CD4-positive, alpha-beta T cell treated with Interleukin-10 for 1 hour (primary cell): ENCODE measurements around the gene DOCK2.
"Not testable (repeated sequence)": the region's sequence is repeated elsewhere in the genome, so short reads cannot be mapped to it uniquely, and the experiment has no call there.

Experiments
- DNase-seq: peaks from one replicate; pipeline ENCODE4 v3.0.0-alpha.2; 2020

DOCK2 gene

DNA sequence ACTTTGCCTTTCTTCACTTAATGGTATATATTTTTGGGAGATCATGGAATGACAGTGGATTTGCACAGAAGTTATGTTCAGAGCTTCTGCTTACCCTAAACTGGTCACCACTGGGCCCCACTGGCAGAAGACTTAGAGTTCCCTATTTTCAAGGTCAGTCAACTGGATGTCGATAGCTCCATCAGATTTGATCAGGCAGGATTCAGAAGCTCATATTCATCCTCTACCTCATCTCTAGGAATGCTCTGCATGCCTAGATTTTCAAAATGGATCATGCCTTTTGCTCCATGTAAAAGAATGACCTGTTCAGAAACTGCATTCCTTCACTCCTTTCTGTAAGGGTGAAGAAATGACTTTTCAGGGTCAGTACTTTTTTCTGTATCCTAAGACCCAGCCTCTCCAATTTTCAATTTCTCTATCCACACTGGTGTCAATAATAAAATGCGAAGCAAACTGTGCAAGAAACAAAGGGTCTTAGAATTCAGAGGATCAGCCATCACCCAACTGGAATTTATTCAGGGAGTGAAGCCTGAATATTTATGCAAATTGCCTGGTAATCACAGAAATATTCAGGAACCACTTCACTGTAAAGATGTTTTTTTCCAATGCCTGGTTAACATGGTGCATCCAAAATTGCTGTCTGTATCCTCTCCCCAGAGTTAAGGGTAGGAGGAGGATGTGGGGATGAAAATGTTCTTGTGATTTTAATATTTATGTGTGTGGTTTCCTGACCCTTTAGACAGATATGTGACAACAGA is 125.4 kb downstream of the DOCK2 start:
- no peak for DNase-seq

DNA sequence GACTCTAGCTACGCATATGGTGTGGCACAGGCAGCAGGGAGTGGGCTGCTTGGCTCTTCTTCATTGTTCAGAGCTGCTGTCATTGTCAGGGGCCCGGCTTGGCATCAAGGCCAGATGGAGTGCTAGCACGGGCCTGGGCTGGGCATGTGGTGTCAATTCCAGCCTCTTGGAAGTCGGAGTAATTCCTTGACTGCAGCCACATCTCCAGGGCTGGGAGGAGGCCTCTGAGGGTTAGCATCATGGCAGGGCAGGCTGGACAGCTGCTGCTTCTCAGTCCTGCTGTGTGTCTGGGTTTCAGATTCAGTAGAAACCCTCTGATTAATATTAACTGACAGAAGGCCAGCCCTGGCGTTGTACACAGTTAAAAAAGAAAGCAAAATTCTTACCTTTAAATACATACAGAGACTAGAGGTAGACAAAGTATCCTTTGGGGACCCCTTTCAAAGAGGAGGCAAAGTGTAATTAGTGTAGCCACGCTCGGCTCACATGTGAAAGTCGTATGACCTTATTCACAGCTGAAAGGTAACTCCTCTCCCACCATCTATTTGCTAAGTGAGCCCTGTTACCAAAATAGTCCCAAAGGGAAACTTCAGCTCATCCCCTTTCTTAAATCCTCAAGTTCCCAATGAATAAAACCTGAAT is 126.4 kb downstream of the DOCK2 start:
- no peak for DNase-seq

DNA sequence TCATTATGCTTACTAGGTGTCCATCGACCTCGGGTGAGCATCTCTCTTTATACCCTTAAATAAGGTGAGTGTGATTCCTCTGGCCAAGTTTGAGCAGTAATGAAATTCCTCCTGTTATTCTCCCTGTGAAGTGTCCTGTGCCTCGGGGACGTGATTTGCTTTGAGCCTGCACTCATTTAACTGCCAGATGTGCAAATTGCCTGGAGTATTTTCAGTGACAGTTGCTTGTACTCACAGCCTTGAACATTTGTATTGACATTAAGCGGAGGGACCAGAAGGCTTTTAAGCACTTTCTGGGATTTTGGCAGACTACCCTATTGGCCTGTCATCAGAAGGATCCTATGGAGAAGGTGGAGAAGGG is 126.9 kb downstream of the DOCK2 start:
- DNase-seq, result no peak

DNA sequence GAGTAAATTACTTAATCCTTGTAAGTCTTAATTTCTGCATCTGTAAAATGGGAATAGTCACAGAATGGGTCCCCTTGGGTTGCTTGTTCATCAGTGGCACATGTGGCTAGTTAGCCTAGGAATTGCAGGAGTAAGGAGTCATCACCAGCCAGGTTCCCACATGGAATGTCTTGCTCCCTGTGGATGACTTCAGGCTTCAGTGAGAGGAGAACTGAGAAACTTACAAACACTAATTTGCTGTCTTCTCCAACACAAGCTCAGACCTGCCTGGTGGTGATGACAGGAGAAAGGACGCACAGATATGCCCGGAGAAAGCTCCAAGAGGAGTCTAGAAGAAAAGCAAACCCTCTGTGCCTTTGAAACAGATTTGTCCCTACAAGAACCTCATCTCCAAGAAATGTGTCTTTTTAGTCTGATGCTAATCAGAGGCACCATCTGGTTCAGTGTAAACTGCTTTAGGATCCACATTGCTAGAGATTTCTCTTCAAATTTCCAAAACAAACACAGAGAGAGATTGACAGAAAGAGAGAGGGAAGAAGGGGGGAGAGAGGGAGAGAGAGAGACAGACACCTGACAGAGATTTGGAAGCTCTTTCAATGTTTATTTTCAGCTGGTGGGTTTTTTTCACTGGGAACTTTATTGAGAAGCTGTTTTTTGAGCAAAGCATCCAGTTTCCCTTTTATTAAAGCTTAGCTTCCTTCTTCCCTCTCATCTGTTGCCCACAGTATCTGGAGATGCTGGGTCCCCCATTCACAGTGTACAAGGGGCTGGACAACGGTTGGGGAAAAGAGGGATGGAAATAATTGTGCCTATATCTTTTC is 128.3 kb downstream of the DOCK2 start:
- no peak for DNase-seq

DNA sequence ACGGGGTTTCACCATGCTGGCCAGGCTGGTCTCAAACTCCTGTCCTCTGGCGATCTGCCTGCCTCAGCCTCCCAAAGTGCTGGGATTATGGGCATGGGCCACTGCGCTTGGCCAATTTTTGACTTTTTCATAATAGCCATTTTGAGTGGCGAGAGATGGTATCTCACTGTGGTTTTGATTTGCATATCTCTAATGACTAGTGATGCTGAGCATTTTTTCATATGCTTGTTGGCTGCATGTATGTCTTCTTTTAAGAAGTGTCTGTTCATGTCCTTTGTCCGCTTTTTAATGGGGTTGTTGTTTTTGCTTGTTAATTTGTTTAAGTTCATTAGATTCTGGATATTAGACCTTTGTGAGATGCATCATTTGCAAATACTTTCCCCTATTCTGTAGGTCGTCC is 129.9 kb downstream of the DOCK2 start:
- not testable (repeated sequence) for DNase-seq

DNA sequence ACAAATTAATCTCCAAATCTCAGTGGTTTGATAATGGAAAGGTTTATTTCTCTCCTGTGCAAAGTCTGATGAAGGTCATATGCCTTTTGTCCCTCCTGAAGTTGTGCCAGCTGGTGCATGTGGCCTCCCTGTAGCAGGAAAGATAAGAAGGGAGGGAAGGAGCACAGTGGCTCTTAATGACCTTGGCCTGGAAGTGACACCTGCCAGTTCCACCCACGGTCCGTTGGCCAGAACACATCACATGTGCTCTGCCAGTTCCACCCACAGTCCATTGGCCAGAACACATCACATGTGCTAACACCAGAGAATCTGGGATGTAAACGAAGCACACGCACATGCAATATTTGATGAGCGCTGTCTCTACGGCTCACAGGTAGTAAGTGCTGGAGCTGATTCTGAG is 130.9 kb downstream of the DOCK2 start:
- no peak for DNase-seq

DNA sequence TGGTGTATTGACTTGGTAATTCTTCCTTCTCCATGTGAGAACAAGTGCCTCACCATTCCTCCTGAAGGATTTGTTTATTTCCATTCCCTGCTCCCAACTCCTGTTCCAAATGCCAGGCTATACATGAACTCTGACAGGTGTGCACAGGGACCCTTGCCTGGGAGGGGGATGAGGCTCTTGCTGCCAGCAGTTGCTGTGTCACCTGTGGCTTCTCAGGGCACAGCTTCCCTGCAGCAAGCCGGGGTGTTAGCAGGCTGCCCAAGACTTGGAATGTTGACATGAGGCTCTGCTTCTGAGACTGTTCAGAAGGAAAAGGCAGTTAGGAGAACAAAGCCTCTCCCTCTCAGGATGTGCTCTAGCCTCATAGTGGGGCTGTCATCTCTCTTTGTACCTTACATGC is 131.3 kb downstream of the DOCK2 start:
- no peak for DNase-seq

DNA sequence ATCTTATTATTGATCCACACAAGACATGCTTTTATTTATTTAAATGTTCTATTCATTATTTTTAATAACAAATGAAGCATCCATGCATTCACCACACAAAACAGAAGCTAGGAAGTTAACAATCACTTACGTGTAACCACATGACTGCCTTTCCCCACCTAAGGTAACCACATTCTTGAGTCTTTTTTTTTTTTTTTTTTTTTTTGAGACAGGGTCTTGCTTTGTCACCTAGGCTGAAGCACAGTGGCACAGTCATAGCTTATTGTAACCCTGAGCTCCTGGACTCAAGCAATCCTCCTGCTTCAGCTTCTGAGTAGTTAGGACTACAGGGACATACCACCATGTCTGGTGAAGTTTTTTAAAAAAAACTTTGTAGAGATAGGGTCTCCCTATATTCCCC is 133.0 kb downstream of the DOCK2 start:
- DNase-seq, result no peak

DNA sequence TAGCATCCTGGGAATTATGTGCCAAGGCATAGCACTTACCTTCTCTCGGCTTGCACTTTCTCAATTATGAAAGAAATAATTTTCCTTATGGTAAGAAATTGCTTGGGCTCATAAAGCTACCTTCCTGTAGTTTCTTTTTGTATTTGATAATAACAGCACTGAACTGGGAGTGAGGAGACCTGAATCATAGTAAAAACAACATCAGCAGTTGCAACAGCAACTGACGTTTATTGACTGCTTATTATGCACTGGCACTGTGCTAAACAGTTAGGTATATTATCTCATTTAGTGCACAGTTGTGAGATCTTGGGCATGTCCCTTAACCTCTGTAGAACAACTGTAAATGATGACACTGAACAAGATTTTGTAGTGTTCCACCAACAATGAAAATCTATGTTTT is 135.2 kb downstream of the DOCK2 start:
- no peak for DNase-seq

DNA sequence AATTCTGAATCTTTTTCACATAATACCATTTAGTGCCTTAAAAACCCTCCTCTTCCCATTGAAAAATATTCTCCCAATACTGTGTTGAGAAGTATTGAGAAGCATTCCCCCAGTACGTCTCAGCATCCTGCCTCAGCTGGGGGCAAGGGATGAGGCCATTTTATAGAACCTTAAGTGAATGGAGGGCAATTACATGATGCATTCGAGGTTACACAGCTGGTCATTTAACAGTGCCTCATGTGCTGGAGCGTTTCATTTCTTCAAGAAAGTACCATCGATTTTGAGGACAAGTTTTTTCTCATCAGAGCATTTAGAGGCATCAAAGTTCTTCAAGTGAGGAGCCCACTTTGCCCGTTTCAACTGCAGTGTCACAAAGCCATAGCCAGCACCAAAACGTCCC is 135.6 kb downstream of the DOCK2 start:
- no peak for DNase-seq

DNA sequence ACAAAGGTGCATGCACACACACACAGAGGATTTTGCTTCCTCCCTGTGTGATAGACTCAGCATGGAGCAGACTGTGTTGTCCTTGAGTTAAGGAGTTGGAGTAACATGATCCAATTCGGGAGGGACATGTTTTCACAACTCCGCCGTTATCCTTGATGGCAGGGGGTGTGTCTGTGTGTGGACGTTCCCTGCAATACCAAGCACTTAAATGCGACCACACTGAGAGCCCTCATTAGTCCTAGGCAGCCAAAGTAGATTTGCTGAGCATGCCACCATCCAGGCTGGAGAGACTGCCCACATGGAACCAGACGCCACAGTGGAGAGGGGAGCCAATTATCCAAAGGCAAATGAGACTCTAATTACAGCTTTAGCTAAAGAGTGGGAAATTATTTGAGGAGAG is 140.1 kb downstream of the DOCK2 start:
- no peak for DNase-seq

DNA sequence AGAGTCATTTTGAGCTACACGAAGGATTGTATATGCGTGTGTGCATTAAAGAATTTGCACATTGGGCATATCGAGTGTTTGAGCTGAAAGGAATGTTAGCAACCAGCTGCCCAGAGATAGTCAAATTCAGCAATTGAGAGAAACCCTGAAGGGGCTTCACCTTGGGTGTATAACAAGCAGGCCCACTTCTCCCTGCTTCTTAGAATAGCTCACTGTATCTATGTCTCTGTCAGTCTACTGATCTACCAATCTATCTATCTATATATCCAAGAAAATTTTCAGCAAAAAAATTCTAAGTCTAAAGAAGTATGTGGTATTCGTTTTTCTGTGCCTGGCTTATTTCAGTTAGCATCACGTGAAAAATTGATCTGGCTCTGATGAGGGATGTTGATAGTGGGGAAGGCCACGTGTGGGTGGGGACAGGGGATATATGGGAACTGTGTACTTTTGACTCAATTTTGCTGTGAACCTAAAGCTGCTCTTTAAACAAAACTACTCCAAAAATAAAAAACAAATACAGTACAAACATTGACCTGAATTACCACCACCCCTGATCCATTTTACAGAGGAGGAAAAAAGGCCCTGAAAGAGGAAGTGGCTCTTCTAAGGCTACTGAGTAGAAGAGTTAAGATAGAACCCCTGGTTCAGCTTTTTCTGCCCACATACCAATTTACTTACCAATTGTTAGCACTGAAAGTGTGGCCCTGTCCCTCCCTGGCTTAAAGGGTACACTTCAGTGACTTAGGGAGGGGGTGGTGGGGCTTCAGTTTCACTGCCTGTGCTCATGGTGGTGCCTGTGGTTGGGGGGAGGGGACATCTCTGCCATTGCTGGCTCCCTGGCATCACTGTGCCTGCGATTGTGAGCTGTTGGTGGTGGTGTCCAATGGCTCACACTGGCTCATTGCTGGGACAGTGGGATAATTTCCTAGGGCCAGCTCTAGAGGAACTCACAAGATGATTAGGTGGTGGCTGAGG is 141.8 kb downstream of the DOCK2 start:
- DNase-seq, result no peak

DNA sequence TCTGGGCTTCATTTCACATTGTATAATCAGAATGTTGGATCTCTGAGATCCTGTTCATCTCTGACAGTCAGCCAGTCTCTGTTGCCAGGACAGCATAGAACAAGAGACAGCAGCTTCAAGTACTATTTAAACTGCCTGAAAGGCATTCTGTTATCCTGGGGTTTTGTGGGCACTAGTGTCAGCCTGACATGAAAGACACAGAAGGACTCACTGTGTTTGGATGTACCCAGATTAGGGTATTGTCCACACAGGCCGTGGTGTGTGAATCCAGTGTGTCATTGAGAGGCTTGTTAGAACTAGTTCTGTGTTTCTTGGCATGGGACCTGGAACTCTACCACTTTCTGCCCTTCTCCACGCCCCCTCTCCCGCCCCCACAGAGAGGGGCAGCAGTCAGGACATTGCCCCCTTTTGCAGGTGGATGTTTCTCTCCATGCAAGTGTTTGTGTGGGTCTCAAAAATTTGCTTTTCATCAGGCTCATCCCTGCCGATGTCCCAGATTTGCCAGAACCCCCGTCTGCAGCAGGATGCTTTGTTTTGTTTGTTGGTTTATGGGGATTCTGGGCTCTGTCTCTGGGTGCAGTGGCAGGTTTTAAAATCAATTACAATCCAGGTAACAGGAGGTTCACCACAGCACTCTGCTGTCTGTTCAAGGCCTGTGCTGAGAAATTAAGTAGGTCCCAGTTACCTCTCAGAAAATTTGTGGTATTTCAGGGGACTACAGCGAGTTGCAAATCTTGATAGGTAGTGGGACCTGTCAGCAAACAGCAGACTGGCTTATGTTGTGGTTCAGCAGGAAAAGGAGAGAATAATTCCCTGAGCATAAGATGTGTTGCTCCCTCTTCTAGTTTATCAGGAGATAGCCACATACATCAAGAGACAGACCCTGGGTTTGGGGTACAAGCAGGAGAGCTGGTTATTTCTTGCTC is 144.6 kb downstream of the DOCK2 start:
- no peak for DNase-seq

DNA sequence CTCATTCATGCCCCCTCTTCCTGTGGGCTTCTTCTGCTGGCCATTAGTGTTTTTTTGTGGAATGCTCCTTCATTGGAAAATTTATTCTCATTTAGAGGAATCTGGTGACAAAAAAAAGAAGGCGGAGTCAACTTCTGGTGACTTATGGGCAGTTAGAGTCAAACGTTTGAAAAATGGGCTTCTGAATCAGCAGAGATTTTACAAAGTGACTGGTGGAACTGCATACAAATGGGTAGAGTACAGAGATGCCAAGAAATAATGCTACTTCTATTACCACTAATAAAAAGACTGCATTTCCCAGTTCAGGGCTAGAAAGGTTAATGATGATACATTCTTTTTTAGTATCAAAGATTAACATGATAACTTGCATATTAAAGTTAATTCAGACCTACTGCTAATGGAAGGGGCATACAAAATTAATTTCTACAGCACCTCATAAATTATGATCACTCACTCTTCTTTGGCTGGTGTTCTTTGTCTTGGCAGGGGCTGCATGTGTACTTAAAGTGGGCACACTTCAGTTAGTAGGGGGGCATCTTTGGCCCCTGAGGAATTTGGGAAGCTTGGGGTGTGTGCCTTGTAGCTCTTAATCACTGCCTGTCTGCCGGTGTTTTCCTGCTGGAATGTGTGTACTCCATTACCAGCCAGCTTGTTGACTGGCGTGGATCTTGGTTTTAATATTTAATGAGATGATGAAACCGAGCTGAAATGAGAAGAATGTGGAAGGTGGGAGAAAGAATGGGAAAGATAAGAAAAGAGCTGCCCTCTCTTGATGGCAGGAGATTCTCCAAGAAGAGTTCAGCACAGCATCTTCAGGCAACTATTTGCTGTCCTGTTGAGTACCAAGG is 148.9 kb downstream of the DOCK2 start:
- no peak for DNase-seq

DNA sequence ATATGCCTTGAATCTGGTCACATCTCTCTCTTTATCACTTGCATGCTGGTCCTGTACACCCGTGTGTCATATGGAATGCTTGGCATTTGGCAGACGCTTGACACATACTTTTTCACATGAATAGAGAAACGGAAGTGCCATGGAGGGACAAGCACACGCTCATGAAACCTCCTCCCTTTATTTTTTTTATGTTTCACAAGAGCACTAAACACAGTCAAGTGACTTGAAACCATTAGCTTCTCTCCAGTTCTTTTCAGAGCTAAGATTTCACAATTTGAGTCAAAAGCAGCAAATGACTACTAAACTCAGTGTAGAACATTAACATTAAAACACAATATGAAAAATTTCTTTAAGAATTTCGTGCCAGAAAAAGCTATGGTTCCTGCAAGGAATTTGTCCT is 151.1 kb downstream of the DOCK2 start:
- DNase-seq, result no peak

DNA sequence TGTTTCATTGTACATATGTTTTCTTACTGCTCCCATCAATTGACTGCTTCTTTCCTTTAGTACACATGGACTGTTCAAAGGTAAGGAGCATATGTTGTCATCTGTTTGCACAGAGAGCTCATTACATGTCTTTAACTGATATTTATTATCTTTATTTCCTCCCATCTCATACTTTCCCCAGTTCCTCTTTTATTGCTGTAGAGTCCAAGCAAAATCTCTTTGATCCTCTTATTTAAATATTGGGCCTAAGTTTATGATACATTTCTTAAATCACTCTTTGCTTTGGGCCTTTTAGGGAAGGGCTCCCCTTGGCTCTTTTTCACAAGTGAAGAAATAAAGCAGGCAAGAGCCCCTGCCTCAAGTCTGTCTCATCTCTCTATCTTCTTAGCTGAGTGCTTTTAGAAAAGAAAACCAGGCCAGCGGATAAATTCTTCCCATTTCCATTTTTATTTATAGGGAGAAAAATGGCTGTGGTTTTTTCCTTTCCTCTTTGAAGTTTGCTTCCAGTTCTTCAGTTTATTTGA is 152.4 kb downstream of the DOCK2 start:
- DNase-seq, result no peak

DNA sequence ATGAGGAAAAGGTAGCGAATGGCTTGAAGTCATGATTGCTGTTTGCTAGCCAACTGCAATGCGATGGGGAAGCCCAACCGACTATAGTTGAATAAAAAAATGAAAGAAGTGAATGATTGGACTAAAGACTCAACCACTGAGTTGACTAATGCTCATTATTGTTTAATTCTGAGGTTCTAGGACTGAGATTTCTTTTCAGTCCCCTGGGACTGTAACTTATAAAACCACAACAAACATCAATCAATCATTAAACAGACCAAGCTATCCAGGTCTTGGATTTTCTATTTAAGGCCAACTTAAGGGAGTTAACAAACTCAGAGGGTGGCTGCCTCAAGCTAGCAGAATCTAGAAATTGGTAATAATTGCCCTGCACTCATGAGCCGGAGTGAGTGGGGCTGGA is 154.2 kb downstream of the DOCK2 start:
- DNase-seq, result no peak

DNA sequence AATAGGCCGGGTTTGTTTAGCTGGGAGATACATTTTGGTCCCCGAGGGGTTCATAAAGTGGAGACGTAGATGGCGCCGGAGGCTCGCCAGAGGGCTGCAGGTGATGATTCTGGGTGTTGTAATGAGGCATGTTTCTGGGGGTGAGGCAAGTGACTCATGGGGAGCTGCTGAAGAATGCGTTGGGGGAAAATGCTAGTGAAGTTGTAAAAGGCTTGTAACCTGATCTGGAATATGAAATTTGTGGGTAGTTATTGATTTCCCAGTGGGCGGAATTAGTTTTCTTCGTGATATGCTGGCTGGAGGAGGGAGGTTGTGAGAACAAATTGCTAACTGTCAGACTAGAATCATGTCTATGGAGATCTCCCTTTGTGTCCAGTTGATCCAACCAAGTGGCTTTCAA is 158.3 kb downstream of the DOCK2 start:
- no peak for DNase-seq

DNA sequence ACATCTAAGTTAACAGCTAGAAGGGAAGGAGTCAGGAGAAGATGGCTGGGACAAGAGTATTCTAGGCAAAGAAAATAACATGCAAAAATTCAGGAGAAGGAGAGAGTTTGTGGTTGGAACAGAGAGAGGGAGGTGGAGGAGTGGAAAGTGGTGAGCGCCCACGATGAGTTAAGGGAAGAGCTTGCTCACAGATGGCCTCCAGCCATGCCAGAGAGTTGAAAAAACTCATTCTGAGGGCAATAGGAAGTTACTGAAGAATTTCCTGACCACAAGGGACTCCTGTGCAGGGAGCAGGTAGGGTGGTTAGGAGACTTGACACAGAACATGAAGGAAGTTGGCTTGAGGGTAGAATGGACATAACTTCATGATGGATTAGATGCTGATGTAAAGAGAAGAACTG is 159.7 kb downstream of the DOCK2 start:
- no peak for DNase-seq

DNA sequence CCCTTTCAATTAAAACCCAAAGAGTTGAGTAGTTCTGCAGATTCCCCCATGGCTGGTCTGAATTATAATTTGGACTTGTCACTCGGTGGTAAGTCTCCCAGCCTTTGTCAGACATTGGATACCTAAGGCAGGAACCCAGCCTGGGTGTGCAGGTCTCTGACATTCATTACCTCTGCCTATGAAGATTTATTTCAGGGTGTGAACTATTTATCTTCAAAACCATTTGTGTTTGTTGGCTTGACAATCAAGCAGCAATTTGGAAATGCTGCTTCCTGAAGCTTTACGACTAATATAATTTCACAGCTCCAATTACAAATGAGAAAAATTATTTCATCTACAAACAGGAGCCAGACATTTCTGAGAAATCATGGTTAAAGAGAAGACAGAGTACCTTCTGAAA is 160.5 kb downstream of the DOCK2 start:
- no peak for DNase-seq

DNA sequence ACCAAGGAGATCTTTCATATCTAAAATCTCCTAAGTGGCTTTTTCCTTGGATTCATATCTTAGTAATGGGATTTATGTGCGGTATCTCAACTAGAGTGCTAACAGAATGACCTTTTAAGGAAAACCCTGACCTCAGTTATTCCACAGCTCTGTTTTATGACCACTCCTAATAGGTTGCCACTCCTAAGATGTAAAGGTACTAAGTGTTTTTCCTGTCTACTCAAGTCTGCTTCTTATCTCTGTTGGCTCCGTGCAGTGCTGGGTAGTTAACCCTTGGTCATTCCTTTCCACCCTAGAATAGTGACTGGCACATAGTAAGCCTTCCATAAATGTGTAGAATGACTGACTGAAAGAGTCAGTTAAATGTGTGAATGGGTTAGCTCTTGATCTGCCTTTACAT is 161.4 kb downstream of the DOCK2 start:
- DNase-seq, result no peak
